ENCODE measurements around the gene DPCD. TPM values are rescaled to one million over a fixed set of nuclear protein-coding genes. Genes with fewer than 3 reads are reported as not detected.

The DPCD gene
- total RNA-seq, 1 experiment from 2014 or later, result 39.5 TPM

DNA sequence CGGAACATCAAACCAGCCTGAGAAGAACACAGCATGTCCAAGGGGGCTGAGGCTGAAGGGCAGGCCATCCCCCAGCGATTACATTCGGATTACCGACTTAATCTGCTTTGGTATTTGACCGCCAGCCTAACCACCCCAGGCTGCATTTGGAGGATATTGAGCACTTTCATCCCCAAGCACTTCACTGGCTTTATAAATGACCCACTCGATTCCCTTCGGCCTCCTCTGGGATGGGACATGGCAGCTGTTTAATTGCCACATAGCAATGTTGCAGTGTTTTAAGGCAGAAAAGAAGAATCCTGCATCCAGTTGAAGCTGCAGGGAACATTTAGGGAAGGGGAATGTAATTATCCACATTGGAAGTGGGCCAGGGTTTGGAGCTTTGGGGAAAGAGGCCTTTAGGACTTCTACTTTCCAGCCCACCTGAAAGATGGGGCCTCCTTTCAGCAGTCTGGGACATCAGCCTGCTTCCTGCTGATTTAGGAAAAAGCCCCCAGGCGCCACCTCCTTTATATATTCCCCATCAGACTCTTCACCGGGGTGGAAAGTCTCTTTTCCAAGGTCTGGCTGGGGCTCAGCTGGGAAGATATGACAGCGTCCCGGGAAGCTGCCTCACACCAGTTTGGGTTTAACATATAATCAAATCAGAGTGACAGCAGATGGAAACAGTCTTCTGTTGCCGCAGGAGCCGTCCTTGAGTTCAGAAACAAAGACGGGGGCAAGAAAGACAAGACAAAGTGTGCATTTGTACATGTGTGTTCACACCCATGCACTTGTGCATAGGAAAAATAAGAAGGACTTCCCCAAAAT is 9.2 kb downstream of the DPCD start:
- intact Hi-C loops (cut with micrococcal nuclease), result no loop called here
- POLR2A ChIA-PET, result no interaction called here
- Histone ChIP-seq H3K4me1 (ENCODE audit: control insufficient read depth in 1 of 2, insufficient read depth in 2 of 2, low read length in 2 of 2) (no peaks in the 10 kb centered on the region), H3K9me2 (ENCODE audit: insufficient read depth) (no peaks in the 10 kb centered on the region), H3K9ac (ENCODE audit: low read length) (no peak overlapping the region), H3K27ac (ENCODE audit: low read depth, low read length) (no peak overlapping the region), H3K79me2 (ENCODE audit: insufficient read depth, low read length) (no peaks in the 10 kb centered on the region), H3K36me3 (ENCODE audit: control insufficient read depth in 1 of 2, insufficient read depth in 2 of 2, low read length in 2 of 2) (peaks cover 0 to 9% of the 10 kb centered on the region in 2 experiments; a peak in 3 of 4 replicates), H3K27me3 (ENCODE audit: insufficient read depth, low read length) (no peaks in the 10 kb centered on the region), H3K4me2 (ENCODE audit: low read length) (no peak overlapping the region), H4K20me1 (ENCODE audit: insufficient read depth) (0 out of 2 replicates have a peak, but pooled peaks cover under 1% of the 10 kb centered on the region), H2AFZ (ENCODE audit: low read depth, low read length, poor library complexity, severe bottlenecking) (no peak overlapping the region), H3K9me3 (ENCODE audit: control insufficient read depth in 1 of 2, insufficient read depth in 1 of 2, low read depth in 1 of 2, low read length in 2 of 2) (no peaks in the 10 kb centered on the region), H3K4me3 (replicated peaks in 1 of 2; ENCODE audit: low read depth in 1 of 2, low read length in 2 of 2) (no peak overlapping the region)
- BruUV-seq (replicated peaks), result no TSS peak
- RAD21 ChIA-PET (ENCODE audit: low non-redundant PET in 1 of 2, low total read pairs in 2 of 2, uncharacterized antibody in 2 of 2, unreplicated experiment in 2 of 2), result no interaction called here
- DNase-seq (ENCODE audit: low read depth, low spot score), result no peak
- no peak for TF ChIP-seq CTCF (IDR thresholded peaks at IDR 0.05 in 2 of 3, conservative IDR thresholded peaks at IDR 0.05 in 1 of 3; ENCODE audit: borderline replicate concordance in 1 of 3, insufficient read depth in 1 of 3, low read depth in 2 of 3, low read length in 2 of 3)
- TF ChIP-seq POLR2A (IDR thresholded peaks at IDR 0.05; ENCODE audit: borderline replicate concordance, extremely low read depth, insufficient read depth, insufficient read length), result no peak
- no peak for TF ChIP-seq EZH2phosphoT487 (IDR thresholded peaks at IDR 0.05; ENCODE audit: borderline replicate concordance)
- TF ChIP-seq SRF (IDR thresholded peaks at IDR 0.05; ENCODE audit: low read depth), result no peak
- TF ChIP-seq FOSL1 (IDR thresholded peaks at IDR 0.05; ENCODE audit: low read depth), result no peak
- no peak for TF ChIP-seq SIN3A (IDR thresholded peaks at IDR 0.05; ENCODE audit: low read depth)
- TF ChIP-seq CBX3 (IDR thresholded peaks at IDR 0.05; ENCODE audit: low read depth), result no peak
- TF ChIP-seq CEBPB (IDR thresholded peaks at IDR 0.05; ENCODE audit: low read depth), result no peak
- no peak for ATAC-seq
- CTCF ChIA-PET, result no interaction called here

All from HCT116 (cell line).